Neural cell (in vitro differentiated cells): ENCODE results near the gene YKT6. TPM values are rescaled to one million over a fixed set of nuclear protein-coding genes. Genes with fewer than 3 reads are reported as not detected.

Experiments
- H2AFZ ChIP-seq: fragments of 200-600, 300-800 bp; sonication (generic), shearing (Covaris generic); 2 replicates; pipeline ENCODE4 v1.6.0; 2014; ENCODE audit warnings: low read depth, mild to moderate bottlenecking, antibody characterized with exemption, low read length, moderate library complexity
- H3F3A ChIP-seq: fragments of 200-600 bp; shearing (Covaris generic); 2 replicates; pipeline ENCODE4 v1.6.1; 2016; ENCODE audit warnings: mild to moderate bottlenecking, moderate library complexity, mixed read lengths, antibody characterized with exemption, low read length; ENCODE audit not compliant: insufficient read depth, poor library complexity, severe bottlenecking
- H3K27ac ChIP-seq: fragments of 200-600, 300-800 bp; sonication (generic), shearing (Covaris generic); 2 replicates; pipeline ENCODE4 v1.5.1; 2014; ENCODE audit warnings: mild to moderate bottlenecking, low read length, moderate library complexity
- H3K27me3 ChIP-seq: fragments of 300-800, 200-600 bp; sonication (generic), shearing (Covaris generic); 2 replicates; pipeline ENCODE4 v1.6.0; 2014; ENCODE audit warnings: mild to moderate bottlenecking, low read depth, low read length, moderate library complexity; ENCODE audit not compliant: insufficient read depth
- H3K36me3 ChIP-seq: fragments of 300-800, 200-600 bp; sonication (generic), shearing (Covaris generic); 2 replicates; pipeline ENCODE4 v1.5.1; 2014; ENCODE audit warnings: mild to moderate bottlenecking, antibody characterized with exemption, low read length, moderate library complexity; ENCODE audit not compliant: insufficient read depth
- H3K4me2 ChIP-seq: fragments of 300-800, 200-600 bp; sonication (generic), shearing (Covaris generic); 2 replicates; pipeline ENCODE4 v1.6.0; 2014; ENCODE audit warnings: mild to moderate bottlenecking, low read length
- H3K4me3 ChIP-seq: fragments of 300-800, 200-600 bp; sonication (generic), shearing (Covaris generic); 2 replicates; pipeline ENCODE4 v1.5.1; 2014; ENCODE audit warnings: mild to moderate bottlenecking, low read length, moderate library complexity
- H3K79me2 ChIP-seq: fragments of 200-600 bp; shearing (Covaris generic); replicated peaks from 2 replicates; pipeline ENCODE4 v1.6.0; 2014; ENCODE audit warnings: mild to moderate bottlenecking, low read length, moderate library complexity; ENCODE audit not compliant: insufficient read depth
- H3K9ac ChIP-seq: fragments of 300-800, 200-600 bp; sonication (generic), shearing (Covaris generic); 2 replicates; pipeline ENCODE4 v1.6.1; 2016; ENCODE audit warnings: mild to moderate bottlenecking, low read length, mixed read lengths
- H3K9me2 ChIP-seq: fragments of 200-600 bp; shearing (Covaris generic); 2 replicates; pipeline ENCODE4 v1.6.1; 2016; ENCODE audit warnings: mild to moderate bottlenecking, low read length, mixed read lengths; ENCODE audit not compliant: insufficient read depth
- H3K9me3 ChIP-seq: fragments of 200-600, 300-800 bp; sonication (generic), shearing (Covaris generic); 2 replicates; pipeline ENCODE4 v1.6.1; 2016; ENCODE audit warnings: mild to moderate bottlenecking, mixed run types, low read length, moderate library complexity, mixed read lengths
- H4K20me1 ChIP-seq: fragments of 200-600 bp; shearing (Covaris generic); 2 replicates; pipeline ENCODE4 v1.6.1; 2016; ENCODE audit warnings: mild to moderate bottlenecking, mixed run types; ENCODE audit not compliant: insufficient read depth
- CTCF ChIP-seq: fragments of 450-650 bp; IDR thresholded peaks from 2 replicates; pipeline ENCODE4 v1.5.1; 2014; ENCODE audit warnings: antibody characterized with exemption, mild to moderate bottlenecking, moderate library complexity; ENCODE audit not compliant: poor library complexity, severe bottlenecking
- EP300 ChIP-seq: fragments of 450-650 bp; conservative IDR thresholded peaks from 2 replicates; pipeline ENCODE4 v1.6.1; 2014; ENCODE audit warnings: antibody characterized with exemption, mild to moderate bottlenecking, moderate library complexity; ENCODE audit not compliant: poor library complexity, severe bottlenecking
- EZH2 ChIP-seq: fragments of 200-600, 300-800 bp; shearing (Covaris generic), sonication (generic); IDR thresholded peaks from 2 replicates; pipeline ENCODE4 v1.6.1; 2014; ENCODE audit warnings: antibody characterized with exemption, low read length, borderline replicate concordance, mild to moderate bottlenecking; ENCODE audit not compliant: insufficient read depth, poor library complexity, severe bottlenecking
- MXI1 ChIP-seq: fragments of 450-650 bp; conservative IDR thresholded peaks from 2 replicates; pipeline ENCODE4 v1.6.1; 2014; ENCODE audit warnings: antibody characterized with exemption, mild to moderate bottlenecking; ENCODE audit not compliant: poor library complexity, severe bottlenecking
- POLR2AphosphoS5 ChIP-seq: IDR thresholded peaks from 2 replicates; pipeline ENCODE4 v1.6.1; 2012
- RAD21 ChIP-seq: fragments of 450-650 bp; conservative IDR thresholded peaks from 2 replicates; pipeline ENCODE4 v1.6.1; 2014; ENCODE audit warnings: antibody characterized with exemption, mild to moderate bottlenecking, moderate library complexity
- SMC3 ChIP-seq: fragments of 450-650 bp; conservative IDR thresholded peaks from 2 replicates; pipeline ENCODE4 v1.6.1; 2014; ENCODE audit warnings: antibody characterized with exemption, mild to moderate bottlenecking, moderate library complexity; ENCODE audit not compliant: poor library complexity
- TAF1 ChIP-seq: IDR thresholded peaks from 2 replicates; pipeline ENCODE4 v1.6.1; 2012; ENCODE audit warnings: low read depth
- polyA plus RNA-seq: library from polyadenylated mRNA; depleted of rRNA; stranded (reverse); fragments of >200 nt; gene quantifications from 2 replicates; pipeline ENCODE4 v1.2.3, GENCODE V29; 2014
- TF ChIP-seq, protein P1 (sequence below): IDR thresholded peaks from 2 replicates; pipeline ENCODE4 v1.6.1; 2012; ENCODE audit warnings: borderline replicate concordance

The YKT6 gene
- polyA plus RNA-seq, 1 donor from 2014 or later: 93.4 TPM

- H3K79me2 ChIP-seq: no peaks in the 10 kb centered on the region
- TF ChIP-seq MXI1 (no peak), EZH2 (no peak), EP300 (no peak), RAD21 (no peak), SMC3 (no peak), POLR2AphosphoS5 (no peak), CTCF (no peak), TAF1 (no peak)
- TF ChIP-seq, protein P1, sequence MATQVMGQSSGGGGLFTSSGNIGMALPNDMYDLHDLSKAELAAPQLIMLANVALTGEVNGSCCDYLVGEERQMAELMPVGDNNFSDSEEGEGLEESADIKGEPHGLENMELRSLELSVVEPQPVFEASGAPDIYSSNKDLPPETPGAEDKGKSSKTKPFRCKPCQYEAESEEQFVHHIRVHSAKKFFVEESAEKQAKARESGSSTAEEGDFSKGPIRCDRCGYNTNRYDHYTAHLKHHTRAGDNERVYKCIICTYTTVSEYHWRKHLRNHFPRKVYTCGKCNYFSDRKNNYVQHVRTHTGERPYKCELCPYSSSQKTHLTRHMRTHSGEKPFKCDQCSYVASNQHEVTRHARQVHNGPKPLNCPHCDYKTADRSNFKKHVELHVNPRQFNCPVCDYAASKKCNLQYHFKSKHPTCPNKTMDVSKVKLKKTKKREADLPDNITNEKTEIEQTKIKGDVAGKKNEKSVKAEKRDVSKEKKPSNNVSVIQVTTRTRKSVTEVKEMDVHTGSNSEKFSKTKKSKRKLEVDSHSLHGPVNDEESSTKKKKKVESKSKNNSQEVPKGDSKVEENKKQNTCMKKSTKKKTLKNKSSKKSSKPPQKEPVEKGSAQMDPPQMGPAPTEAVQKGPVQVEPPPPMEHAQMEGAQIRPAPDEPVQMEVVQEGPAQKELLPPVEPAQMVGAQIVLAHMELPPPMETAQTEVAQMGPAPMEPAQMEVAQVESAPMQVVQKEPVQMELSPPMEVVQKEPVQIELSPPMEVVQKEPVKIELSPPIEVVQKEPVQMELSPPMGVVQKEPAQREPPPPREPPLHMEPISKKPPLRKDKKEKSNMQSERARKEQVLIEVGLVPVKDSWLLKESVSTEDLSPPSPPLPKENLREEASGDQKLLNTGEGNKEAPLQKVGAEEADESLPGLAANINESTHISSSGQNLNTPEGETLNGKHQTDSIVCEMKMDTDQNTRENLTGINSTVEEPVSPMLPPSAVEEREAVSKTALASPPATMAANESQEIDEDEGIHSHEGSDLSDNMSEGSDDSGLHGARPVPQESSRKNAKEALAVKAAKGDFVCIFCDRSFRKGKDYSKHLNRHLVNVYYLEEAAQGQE: no peak
- no peak overlapping the region for H3K27ac ChIP-seq
- no peak overlapping the region for H3K9ac ChIP-seq
- no peaks in the 10 kb centered on the region for H3K9me3 ChIP-seq
- H3F3A ChIP-seq: no peaks in the 10 kb centered on the region
- no peak overlapping the region for H3K4me2 ChIP-seq
- no peaks in the 10 kb centered on the region for H3K9me2 ChIP-seq
- no peak overlapping the region for H3K4me3 ChIP-seq
- H3K27me3 ChIP-seq: no peaks in the 10 kb centered on the region
- no peaks in the 10 kb centered on the region for H3K36me3 ChIP-seq
- no peak overlapping the region for H2AFZ ChIP-seq
- no peaks in the 10 kb centered on the region for H4K20me1 ChIP-seq
Measured at GRCh38 chr7:44246396-44247113, 45.8 kb downstream of the YKT6 start.

- Histone ChIP-seq H3K27ac (no peak overlapping the region), H3K4me3 (no peak overlapping the region), H3K9ac (no peak overlapping the region), H3K9me3 (no peaks in the 10 kb centered on the region), H3K4me2 (no peak overlapping the region), H2AFZ (no peak overlapping the region), H3K9me2 (no peaks in the 10 kb centered on the region), H3F3A (no peaks in the 10 kb centered on the region), H3K36me3 (no peaks in the 10 kb centered on the region), H4K20me1 (no peaks in the 10 kb centered on the region), H3K27me3 (no peaks in the 10 kb centered on the region), H3K79me2 (no peaks in the 10 kb centered on the region)
- TF ChIP-seq, protein P1: no peak
- TF ChIP-seq EP300: no peak
- TF ChIP-seq CTCF: no peak
- TF ChIP-seq RAD21: no peak
- TF ChIP-seq SMC3: no peak
- TF ChIP-seq TAF1: no peak
- TF ChIP-seq POLR2AphosphoS5: no peak
- TF ChIP-seq MXI1: no peak
- no peak for TF ChIP-seq EZH2
Measured at GRCh38 chr7:44247868-44248651, 47.3 kb downstream of the YKT6 start.
